GM18519 (cell line): ENCODE results near the gene ZNF281.
A peak's percentile ranks its signal among the peaks of the same experiment; 100 is the strongest.
"Not testable (repeated sequence)": the region's sequence is repeated elsewhere in the genome, so short reads cannot be mapped to it uniquely, and the experiment has no call there.

Source experiments
- ATAC-seq: cut with Tn5 transposase; IDR thresholded peaks from one replicate; pipeline ENCODE4 v1.9.1; 2021; ENCODE audit warnings: mild to moderate bottlenecking, moderate library complexity; ENCODE audit not compliant: unreplicated experiment, low FRiP score

ZNF281 gene

DNA sequence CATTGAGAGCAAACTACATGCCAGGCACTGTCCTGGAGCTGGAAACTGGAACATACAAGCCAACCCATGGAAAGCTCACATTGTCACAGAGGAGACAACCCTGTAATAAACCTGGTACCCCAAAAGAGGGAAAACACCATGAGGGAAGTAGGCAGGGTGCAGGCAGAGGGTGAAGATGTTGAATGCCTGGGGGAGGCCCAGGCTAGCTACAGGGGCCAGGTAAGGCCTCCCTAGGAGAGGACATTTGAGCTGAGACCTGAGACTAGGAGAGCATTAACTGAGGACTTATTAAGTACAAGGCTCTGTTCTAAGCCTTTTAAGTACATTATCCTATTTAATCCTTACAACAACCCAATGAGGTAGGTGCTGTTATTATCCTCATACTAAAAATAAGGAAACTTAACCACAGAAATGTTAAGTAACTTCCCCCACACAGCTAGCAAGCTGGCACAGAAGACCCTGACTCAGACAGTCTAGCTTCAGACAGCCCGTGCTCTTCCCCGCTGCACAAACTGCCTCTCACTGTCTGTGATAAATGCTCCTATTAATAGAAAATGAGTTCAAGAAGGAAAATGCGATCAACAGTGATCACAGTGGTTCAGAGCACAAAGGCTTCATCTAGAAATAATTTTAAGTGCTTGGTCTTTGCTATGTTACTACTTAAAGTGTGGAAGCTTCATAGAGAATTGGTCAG is 41.8 kb downstream of the ZNF281 start:
- ATAC-seq, result no peak

- ATAC-seq, result no peak
These were observed 43.1 kb downstream of the ZNF281 start for GRCh38 chr1:200366577-200367253.

- ATAC-seq, result no peak
These were observed 43.9 kb downstream of the ZNF281 start for GRCh38 chr1:200365897-200366426.

DNA sequence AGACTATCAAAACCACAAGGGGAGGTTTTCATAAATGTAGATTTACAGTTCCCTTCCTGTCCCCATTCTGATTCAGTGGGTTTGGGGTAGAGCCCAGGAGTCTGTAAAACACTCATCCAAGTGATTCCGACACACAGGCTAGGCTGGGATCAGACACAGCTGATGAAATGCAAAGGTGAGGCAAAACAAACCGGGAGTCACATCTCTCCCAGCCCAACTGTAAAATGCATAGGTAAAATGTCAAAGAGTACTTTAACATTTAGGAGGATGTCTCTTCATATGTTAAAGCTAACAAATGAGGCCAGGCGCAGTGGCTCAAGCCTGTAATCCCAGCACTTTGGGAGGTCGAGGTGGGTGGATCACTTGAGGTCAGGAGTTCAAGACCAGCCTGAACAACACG is 45.0 kb downstream of the ZNF281 start:
- no peak for ATAC-seq

DNA sequence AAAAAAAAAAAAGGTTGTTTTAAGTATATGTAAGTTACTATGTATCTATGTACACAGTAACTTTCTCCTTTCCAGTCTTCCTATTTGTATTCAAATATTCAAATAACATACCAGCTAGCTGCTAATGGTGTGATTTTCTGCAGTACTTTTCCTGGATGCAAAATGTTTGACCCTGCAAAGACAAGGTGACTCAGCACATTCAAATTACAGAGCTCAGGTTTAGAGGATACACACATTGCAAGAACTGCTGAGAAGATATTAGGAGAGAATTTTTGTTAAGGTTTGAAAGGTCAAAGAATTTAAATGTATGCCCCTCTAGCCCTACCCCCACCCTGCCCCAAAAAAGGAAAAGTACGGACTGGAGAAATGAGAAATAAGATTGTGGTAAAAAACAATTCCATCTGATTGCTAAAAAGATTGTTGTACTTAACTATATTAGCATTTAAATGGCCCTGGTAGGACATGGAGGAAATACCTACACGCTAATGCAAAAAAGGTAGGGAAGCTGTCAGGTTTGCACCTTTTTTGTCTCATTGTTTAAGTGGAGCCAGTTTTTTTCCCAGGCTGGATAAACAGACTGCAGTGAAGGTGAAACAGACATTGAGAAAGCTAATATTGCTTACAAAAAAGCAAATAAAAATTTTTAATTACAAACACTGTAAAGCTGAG is 45.6 kb downstream of the ZNF281 start:
- no peak for ATAC-seq

DNA sequence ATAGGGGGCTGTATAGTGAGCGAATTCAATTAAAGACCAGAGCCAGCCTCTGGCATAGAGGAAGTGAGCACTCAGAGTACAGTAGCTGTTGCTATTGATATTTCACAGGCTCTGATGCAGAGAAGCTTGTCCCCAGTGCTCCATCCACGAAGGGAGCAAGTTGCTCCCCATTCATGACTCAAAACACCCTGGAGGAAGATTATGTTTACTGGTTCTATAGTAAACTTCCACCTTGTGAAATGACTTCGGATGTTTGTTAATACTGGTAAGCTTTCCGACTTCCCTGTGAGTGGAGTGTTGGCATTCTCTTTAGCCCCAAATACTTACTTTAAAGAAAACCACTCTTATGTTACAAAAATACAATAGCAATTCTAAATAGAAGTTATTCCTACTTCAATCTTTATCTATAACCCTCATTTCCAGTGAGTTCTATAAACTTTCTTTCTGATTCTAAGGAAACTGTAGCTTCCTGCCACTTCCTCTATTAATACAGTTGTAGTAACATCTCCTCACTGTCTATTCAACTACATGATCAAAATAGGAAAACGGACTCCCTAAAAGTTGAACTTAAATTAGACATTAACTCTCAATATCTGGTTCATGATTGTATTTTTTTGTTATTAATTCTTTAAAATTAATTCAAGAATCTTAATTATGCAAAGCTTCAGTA is 46.4 kb downstream of the ZNF281 start:
- ATAC-seq, result peak; percentile 59

DNA sequence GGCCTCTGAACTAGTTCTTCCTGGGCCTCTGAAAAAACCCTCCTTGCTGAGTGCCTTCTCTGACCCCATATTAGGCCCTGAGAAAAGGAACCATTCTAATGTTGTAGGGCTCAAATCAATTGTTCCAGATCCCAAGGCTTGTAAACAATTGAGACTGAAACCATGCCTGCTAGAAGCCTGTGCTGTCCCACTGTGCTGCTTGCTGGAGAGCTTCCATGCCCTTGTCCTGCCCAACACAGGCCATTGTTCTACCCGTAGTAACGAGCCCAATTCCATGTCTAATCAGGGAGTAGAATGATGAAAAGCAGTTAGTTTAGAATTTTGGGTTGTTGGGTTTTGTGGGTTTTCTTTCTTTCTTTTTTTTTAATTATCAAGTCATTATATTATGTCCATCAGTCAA is 47.4 kb downstream of the ZNF281 start:
- no peak for ATAC-seq

DNA sequence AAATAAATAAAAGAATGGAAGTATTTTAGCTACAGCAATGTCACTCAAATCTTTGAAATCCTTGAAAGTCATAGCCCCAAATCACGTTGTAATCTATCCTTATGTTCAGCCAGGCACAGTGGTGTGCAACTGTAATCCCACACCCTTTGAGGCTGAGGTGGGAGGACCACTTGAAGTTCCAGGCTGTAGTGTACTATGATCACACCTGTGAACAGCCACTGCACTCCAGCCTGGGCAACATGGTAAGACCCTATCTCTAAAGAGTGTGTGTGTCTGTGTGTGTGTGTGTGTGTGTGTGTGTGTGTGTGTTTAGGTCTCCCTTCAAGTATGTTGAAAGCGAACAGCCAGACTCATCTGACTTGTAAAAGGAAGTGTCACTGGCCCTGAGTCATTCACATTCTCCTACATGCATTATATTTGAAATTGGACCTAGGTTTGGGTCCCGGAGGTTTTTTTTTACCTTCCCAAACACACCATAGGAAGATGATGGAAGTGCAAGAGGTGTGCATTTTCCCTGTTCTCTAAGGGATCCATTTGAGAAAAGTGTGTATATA is 50.1 kb downstream of the ZNF281 start:
- ATAC-seq, result no peak

DNA sequence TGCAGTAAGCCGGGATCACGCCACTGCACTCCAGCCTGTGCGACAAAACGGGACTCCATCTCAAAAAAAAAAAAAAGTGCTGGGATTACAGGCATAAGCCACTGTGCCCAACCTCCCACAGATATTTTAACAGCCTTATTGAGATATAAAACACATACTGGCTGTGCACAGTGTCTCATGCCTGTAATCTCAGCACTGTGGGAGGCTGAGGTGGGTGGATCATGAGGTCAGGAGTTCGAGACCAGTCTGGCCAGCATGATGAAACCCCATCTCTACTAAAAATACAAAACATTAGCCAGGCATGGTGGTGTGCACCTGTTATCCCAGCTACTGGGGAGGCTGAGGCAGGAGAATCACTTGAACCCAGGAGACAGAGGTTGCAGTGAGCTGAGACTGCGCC is 51.9 kb downstream of the ZNF281 start:
- not testable (repeated sequence) for ATAC-seq

GRCh38 chr1:200355801-200356200 is 54.0 kb downstream of the ZNF281 start:
- no peak for ATAC-seq
